HG03442 (cell line): Measurements from ENCODE around the gene PRRC1.
A peak's percentile ranks its signal among the peaks of the same experiment; 100 is the strongest.

Experiments used
- ATAC-seq: cut with Tn5 transposase; IDR thresholded peaks from one replicate; pipeline ENCODE4 v1.9.1; 2021; ENCODE audit warnings: mild to moderate bottlenecking, moderate library complexity; ENCODE audit not compliant: unreplicated experiment

PRRC1 gene

DNA sequence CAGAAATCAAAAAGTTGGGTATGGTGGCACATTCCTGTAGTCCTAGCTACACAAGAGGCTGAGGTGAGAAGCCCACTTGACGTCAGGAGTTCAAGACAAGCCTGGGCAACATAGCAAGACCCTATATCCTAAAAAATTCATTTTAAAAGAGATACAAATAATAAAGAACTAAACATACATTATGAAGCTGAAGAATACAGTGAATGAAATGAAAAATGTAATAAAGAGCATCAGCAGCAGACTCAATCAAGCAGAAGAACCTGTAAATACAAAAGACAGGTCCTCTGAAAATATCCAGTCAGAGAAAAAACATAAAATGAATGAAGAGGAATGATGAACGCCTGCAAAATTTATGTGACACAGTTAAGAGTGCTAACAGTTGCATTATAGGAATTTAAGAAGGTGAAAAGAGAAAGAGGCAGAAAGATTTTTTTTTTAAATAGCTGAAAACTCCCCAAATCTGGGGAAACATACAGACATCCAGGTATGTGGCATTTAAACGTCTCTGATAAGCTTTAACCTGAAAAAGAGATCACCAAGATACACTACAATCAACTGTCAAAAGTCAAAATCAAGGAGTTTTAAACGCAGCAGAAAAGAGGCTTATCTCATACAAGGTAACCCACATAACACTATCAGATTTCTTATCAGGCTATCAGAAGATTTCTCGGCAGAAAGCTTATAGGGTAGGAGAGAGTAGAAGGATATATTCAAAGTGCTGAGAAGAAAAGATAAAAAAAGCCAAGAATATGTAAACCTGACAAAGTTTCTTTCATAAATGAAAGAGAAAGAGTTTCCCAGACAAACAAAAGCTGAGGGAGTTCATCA is 57.6 kb downstream of the PRRC1 start:
- ATAC-seq: no peak

DNA sequence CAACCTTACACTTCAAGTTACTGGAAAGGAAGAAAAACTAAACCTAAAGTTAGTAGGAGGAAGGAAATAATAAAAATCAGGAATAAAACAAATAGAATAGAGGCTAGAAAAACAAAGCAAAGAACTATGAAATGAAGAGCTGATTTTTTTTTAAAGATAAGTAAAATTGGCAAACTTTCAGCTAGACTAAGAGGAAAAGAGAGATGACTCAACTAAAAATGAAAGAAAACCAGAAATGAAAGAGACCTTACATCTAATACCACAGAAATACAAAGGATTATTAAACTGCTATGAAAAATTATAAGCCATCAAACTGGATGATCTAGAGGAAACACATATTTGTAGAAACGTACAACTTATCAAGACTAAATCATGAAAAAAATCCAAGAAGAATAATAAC is 60.0 kb downstream of the PRRC1 start:
- ATAC-seq: no peak

DNA sequence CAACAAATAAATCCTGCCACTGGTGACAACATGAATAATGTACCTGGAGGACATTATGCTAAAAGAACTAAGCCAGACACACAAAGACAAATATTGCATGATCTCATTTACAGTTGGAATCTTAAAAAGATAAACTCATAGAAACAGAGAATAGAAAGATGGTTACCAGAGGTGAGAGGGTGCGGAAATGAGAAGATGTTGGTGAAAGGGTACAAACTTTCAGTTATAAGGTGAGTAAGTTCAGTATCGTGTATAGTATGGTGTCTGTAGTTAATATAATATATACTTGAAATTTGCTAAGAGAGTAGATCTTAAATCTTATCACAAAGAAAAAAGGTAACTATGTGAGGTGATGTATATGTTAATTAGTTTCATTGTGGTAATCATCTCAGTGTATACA is 63.3 kb downstream of the PRRC1 start:
- ATAC-seq: peak; percentile 57

DNA sequence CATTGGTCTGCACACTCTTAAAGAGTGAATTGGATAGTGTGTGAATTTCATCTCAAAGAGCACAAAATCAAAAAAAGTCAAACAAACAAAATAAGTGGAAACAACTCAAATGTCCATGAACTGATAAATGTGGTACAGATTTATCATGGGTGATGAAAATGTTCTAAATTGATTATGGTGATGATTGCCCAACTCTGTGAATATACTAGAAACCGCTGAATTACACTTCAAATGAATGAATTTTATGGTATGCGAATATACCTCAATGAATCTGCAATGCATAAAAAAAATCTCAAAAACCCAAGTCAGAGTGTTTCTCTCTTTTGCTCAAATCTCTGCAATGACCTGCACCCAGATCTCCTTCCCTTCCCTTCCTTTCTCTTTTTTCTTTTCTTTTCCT is 64.0 kb downstream of the PRRC1 start:
- no peak for ATAC-seq

DNA sequence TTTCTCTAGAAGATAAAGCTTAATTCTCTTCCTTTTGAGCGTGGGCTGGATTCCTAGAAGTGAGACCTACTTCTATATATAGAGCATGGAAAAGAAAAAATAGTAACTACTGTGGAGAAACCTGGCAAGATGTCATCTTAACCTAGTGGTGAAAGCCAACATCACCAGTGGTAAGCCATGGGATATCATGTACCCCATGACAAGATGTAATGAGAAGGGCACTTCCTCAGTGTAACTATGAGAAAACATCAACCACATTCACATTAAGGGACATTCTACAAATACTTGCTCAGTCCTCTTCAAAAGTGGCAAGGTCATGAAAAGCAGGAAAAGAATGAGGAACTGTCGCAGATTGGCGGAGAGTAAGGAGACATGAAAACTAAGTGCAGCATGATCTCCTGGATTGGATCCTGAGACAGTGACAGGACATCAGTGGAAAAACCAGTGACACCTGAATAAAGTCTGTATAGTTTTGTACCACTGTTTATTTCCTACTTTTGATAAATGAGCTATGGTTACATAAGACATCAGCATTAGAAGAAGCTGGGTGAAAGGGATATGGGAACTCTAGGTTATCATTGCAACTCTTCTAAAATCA is 65.4 kb downstream of the PRRC1 start:
- ATAC-seq: no peak

DNA sequence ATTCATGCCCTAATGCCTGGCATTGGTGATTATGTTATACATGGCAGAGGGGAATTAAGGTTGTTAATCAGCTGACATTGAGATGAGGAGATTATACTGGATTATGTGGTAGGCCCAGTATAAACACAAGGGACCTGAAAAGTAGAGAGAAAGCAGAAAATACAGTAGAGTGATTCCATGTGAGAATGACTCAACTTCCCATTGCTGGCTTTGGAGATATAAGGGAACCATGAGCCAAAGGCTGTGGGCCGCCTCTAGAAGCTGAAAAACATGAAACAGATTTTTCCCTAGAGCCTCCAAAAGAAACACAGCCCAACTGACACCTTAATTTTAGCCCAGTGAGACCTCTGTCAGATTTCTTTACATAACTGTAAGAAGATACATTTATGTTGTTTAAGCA is 66.4 kb downstream of the PRRC1 start:
- ATAC-seq: no peak

DNA sequence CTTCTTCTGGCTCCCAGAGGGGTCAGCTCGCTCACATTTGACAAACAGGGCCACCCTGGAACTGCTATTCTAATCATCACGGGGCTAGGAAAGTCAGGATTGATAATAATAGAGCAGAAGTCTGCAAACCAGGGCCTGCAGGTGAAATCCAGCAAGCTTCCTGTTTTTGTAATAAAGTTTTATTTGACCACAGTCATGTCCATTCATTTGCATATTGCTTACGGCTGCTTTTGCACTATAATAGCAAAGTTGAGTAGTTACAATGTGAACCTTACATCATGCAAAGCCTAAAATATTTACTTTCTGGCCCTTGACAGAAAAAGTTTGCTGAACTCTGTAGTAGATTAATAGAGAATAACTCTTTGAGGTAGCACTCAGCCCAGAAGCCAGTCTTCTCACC is 68.2 kb downstream of the PRRC1 start:
- no peak for ATAC-seq

DNA sequence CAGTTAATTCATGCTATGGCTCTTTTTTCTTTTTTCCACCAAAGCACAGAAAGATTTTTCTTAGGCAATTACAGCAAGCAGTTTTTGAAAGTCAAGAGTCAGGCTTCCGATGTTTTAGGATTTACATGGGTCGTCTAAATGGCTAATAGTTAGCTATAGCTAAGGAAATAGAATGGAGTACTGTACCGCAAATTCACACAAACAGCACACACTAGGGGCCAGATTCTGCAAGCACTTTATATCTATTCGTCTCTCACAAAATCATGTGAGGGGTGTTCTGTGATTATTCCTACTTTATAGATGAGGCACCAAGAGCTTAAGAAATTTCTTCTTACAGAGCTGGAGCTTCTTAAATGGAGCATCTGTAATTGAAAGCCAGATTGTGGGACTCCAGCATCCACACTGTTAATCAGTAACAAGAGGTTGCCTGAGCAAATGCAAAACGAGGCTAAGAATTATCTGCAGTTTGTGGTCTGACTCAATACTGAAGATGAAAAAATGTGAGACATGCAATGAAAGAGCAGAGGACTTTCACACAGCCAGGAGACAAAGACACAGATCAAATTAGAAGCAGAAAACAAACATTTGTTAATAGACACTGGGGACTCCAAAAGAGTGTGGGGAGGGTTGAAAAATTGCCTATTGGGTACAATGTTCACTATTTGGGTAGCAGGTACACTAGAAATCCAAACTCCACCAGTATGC is 68.8 kb downstream of the PRRC1 start:
- ATAC-seq: peak; percentile 56

DNA sequence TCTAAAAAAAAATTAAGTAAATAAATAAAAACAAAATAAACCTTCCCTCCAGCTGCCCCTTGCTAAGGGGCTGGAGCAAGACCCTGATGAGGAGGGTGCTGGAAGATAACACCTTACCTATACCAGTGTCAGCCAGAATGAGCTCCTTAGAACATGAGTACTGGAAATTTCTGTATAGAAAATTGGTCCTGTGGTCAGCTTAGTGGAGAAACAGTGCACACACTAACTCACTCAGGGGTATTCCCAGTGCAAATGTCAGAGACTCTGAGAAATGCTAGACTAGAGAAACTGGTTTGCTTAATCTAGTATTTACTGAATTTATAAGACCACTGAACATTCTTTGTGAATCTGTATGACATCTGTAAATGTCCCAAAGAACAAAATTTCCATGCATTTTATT is 69.4 kb downstream of the PRRC1 start:
- peak; percentile 41 for ATAC-seq

DNA sequence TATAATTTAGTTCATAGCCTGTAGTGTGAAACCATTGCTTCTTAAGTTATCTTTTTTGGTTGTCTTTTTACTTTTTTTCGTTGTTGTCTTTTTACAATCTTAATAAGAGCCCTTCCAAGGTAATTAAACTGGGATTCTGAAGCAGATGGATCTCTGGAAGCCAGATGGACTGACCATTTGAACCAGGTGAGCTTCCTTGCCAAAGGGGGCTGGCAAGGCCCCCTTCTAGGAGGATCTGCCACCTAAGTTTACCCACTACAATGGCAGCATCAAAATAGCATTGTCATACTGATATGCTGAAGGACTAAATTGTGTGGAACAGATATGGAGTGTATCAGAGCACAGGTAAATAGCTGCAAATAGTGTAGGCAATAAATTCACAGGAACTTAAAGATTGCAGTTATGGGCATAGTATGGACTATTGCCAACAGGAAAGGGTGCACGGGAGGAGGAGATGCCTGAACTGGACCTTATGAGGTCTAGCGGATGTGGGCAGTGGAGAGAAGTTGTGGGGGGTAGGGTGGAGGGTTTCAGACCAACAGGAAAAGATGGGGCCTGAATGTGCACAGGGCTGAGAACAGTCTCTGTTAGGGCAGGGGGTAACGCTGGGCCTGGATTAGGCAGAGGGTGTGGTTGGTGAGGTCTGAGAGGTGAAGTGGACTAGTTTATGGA is 69.9 kb downstream of the PRRC1 start:
- no peak for ATAC-seq

DNA sequence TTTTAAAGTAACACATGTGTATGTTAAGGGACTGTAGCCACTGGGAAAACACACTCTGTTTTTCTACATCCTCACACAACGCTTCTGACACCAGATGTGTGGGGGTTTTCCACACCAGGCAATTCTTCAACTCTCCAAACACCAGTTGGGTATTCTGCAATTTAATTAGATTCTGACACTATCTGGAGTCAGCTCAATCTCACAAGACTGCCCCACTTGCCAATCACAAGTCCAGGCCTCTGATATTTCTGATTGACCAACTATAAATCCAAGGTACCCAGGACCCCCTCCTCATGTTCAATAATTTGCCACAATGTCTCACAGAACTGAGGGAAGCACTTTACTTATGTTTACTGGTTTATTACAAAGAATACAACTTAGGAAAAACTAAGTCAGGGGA is 70.9 kb downstream of the PRRC1 start:
- no peak for ATAC-seq

DNA sequence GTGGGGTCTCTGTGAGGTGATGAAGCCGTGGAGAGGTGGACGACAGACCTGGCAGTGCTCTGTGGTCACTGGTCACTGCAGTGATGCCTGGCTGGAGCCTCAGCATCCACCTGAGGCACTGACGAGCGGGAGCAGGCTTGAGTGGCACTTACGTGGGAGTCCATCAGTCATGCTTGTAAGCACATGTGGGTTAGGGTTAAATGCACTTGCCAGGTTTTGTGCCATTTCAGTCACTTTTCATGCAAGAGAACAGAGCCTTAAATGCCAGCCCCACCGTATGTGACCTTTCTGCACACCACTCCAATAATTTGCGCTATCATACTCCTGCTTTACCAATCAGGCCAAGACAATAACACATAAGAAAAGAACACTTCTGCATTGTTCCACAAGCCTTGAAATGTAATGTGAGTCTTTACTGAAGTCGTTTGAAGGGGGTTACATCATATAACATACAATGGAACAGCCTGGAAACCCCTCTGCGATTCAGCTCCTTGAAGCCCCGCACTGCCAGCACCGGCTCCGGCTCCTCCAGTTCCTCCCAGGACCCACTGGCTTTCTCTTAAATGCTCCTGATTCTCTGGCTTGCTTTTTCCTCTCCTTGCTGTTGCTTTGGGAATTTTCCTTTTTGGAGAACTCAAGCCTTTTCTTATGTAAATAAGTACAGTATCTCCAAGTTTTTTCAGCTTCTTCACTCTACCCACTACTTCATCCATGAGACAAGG is 72.0 kb downstream of the PRRC1 start:
- no peak for ATAC-seq

DNA sequence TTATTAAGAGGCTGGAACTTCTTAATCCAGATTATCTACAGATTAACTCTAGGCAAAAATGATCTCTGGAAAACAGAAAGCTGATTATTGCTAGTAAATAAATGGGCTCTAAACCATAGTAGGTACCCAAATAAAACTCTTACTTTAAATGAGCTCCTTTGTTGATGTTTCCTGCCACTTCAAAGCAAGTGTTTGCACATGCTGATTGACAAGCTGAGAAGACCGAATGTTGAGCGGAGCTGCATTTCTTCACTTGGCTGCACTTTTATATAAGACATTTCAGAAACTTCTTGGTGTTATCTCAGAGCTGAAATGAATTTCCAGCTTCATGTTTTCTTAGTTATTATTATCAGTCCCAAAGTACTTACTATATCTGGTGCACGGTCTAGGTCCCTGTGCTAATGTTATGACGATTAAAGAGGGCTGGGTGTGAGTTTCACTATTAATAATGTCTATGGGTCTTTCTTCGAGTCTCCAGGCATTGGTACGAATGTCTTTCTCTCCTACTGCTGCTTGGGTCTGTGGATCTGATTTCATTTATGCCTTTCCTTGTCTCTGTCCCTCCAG is 72.8 kb downstream of the PRRC1 start:
- ATAC-seq: peak; percentile 75

DNA sequence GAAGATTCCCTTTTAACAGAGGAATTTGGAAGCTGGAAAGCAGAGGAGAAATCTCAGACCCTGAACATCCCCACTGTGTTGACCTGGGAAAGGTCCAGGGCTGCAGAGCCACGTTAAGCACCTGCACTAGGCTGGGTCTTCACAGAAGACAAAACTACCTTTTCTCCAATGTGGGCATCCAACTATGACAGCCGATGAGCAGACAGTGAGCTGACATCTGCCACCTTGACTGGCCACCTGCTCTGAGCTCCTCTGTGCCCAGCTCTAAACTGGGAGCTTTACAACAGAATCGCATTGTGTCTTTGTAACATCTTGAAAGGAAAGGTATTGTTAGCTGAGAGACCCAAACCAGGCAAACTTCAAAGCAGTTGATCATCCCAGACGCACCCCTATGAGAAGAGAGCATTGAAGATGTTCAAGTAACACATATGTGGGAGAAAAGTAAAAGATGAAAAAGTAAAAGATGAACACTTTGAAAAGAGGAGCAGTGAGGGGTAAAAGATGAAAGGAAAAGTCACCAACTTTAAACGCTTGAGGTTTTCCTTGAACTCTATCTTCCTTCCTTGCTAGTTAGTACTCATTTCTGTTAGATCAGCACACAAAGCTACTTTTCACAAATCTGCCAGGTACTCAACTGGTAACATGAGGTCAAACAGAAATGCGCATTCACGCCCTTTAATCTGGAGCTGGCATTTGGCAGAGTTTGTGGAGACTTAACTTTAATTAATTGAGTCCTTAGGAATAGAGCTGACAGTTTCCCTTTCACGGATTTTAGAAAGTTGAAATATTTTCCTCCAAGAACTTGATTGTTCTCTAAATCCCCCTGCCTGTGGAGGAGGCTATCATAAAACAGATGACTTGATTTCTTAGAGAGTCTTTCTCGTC is 78.3 kb downstream of the PRRC1 start:
- ATAC-seq: no peak

DNA sequence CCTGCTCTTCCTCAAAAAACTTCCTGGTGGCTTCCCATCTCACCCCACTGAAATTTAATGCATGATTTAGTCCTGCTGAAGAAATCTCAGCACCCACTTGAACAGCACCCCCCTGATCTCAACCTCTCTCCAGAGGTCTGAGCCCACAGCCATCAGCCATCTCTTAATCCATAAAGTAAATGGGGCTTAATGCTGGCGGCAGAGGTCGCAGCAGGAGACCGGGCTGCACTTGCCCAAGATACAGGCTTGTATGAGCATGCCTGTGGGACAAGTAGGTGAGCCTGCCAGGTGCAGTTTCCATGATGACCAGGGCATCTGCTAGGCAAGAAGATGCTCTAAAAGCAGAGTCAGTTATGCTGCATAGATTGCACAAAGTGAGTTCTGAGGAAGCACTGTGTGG is 79.1 kb downstream of the PRRC1 start:
- no peak for ATAC-seq

DNA sequence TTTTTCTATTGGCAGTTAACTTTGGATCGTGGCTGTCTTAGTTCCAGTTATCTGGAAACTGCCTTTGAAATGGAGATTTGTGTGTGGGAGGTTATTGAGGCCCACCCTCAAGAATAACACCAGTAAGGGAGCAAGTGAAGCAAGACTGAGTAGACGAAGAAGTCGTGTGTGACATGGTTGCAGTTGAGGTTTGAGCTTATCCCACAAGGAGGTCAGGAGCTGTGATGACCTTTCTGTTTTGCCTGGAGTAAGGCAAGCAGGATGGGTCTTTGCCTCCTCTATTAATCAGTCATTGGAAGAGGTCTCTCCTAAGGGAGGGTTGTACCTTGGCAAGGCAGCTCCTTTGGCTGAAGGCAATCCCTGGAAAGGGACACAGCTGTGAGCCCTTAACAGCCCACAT is 81.9 kb downstream of the PRRC1 start:
- no peak for ATAC-seq

DNA sequence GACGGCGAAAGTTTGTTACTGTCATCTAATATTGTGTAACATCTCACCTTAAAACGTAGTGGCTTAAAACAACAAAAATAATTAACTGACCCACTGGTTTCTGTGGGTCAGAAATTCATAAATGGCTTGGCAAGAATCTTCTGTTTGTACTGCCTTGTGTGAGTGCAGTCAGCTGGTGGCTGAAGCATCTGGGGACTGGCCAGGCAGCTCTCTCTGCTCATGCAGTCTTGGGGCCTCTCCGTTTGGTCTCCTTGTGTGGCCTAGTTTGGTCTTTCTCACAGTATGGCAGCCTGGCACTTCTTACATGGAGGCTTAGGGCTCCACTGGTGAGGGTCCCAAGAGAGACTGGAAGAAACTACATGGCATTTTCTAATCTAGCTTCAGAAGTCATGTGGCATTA is 82.4 kb downstream of the PRRC1 start:
- no peak for ATAC-seq

DNA sequence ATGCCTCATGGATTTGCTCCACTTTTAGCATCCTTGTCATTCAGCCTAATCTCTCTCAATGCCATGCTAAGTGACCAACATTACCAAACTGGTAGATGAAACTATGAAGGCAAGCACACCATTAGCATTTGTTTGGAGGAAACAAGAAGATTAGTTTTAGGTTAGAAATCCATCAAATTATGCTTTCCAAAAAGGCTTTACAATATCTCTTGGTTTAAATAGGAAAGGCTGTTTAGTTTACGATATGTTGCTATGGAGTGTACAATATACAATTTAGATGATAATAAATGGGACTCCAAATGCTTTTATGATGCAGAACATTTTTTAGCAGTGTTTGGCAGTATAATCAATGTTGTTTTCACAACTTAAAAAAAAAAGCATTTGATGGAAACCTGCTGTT is 83.7 kb downstream of the PRRC1 start:
- no peak for ATAC-seq

DNA sequence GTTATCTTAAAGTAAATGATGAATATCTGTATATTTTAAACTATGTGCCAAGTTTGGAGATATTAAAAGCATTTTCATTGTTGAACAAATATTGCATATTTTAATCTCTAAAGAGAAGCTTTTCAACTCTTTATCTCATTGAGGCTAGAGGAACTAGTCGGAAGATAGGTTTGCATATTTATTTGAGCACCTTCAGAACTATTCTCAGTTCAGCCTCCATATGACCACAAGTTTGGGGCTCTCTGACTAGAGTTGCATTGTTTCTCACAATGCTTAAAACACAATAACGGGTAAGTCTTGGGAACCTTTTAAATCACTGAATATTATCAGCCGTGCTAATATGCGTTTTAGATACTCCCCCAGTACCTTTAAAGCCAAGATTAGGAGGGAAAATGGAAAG is 84.2 kb downstream of the PRRC1 start:
- no peak for ATAC-seq

DNA sequence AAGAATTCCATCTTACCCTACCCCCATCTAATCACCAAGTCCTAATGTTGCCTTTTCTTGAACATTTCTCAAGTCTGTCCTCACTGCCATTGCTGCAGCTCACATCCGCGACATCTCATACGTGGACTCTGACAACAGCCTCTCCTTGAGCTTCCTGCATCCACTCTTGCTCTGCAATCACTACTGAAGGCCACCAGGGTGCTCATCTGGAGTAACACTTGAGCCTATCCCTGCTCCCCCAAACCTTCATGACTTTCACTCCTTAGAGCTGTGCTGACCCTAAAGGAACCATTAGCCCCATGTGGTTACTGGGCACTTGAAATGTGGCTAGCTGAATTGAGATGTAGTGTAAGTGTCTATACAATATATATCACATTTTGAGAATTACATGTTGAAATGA is 85.0 kb downstream of the PRRC1 start:
- ATAC-seq: no peak
